AG04450 (cell line): ENCODE data around the gene SGCG. TPM values are rescaled to one million over a fixed set of nuclear protein-coding genes. Genes with fewer than 3 reads are reported as not detected.
"Not testable (repeated sequence)": the region's sequence is repeated elsewhere in the genome, so short reads cannot be mapped to it uniquely, and the experiment has no call there.

Source experiments
- CTCF ChIA-PET: fragments of 300-600, 350-600 bp; formaldehyde crosslinking; extraction: SDS; loops from one replicate; lab custom pipeline; 2022; ENCODE audit warnings: antibody characterized with exemption, inconsistent platforms; lab: Charles Lee
- POLR2A ChIA-PET: fragments of 350-600 bp; formaldehyde crosslinking; extraction: SDS; loops from one replicate; lab custom pipeline; 2021; ENCODE audit warnings: antibody characterized with exemption, inconsistent platforms; lab: Yijun Ruan, JAX
- DNase-seq: peaks from one replicate; pipeline ENCODE4 v3.0.0-alpha.2; 2011; ENCODE audit warnings: low read depth, low spot score
- H3K27ac ChIP-seq: one replicate; pipeline ENCODE4 v1.5.1; 2012; ENCODE audit warnings: low read depth, low read length, control low read depth
- H3K27me3 ChIP-seq: one replicate; pipeline ENCODE4 v1.6.0; 2012; ENCODE audit warnings: low read length; ENCODE audit not compliant: control insufficient read depth, insufficient read depth
- H3K4me3 ChIP-seq: 2 replicates; pipeline ENCODE4 v1.5.1; 2011; ENCODE audit warnings: mild to moderate bottlenecking, low read depth, low read length, control low read depth
- H3K9me3 ChIP-seq: 2 replicates; pipeline ENCODE4 v1.5.1; 2012; ENCODE audit warnings: low read length; ENCODE audit not compliant: control insufficient read depth, insufficient read depth
- polyA minus RNA-seq: library from RNA; depleted of rRNA, polyadenylated mRNA; stranded (reverse); fragments of >200 nt; gene quantifications from 2 replicates; pipeline ENCODE4 v1.2.3, GENCODE V29; 2011; rRNA and poly(A)+ RNA removed
- polyA plus RNA-seq: library from polyadenylated mRNA; depleted of rRNA; stranded (reverse); fragments of >200 nt; gene quantifications from 2 replicates; pipeline ENCODE4 v1.2.3, GENCODE V29; 2011; rRNA removed
- TF ChIP-seq, protein P1 (sequence below): IDR thresholded peaks from 2 replicates; pipeline ENCODE4 v1.5.1; 2011; ENCODE audit warnings: low read depth, low read length, control low read depth, inconsistent platforms

The SGCG gene, protein sequence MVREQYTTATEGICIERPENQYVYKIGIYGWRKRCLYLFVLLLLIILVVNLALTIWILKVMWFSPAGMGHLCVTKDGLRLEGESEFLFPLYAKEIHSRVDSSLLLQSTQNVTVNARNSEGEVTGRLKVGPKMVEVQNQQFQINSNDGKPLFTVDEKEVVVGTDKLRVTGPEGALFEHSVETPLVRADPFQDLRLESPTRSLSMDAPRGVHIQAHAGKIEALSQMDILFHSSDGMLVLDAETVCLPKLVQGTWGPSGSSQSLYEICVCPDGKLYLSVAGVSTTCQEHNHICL
- polyA plus RNA-seq (0.05 and 0.10 TPM in 2 replicates), polyA minus RNA-seq (not detected in 2 replicates)

DNA sequence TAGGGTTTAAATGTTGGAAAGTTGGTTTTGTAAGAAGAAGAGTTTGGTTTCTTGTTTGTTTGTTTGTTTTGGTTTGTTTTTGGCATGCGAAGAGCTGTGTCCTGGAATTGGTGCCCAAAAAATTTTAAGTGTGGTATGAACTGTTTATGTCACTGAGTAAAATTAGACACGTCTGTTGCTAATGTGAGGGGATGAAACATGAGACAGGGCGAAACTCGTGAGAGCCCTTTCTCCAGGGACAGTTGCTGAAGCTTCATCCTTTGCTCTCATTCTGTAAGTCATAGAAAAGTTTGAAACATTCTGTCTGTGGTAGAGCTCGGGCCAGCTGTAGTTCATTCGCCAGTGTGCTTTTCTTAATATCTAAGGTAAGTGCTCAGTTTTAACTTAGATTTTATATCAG, at the start of gene SGCG:
SGCG (plus strand) TSS at position 269 of the 400 bp plus-strand sequence. CDS start 22,716 bp downstream, outside the sequence.
- ChIA-PET CTCF (no interaction called here), POLR2A (no interaction called here)
- Histone ChIP-seq H3K4me3 (no peak within 1 kb of the TSS), H3K27ac (no peak within 1 kb of the TSS), H3K9me3 (no peaks in the 10 kb centered on the region), H3K27me3 (no peaks in the 10 kb centered on the region)
- no peak for DNase-seq
- TF ChIP-seq, protein P1, sequence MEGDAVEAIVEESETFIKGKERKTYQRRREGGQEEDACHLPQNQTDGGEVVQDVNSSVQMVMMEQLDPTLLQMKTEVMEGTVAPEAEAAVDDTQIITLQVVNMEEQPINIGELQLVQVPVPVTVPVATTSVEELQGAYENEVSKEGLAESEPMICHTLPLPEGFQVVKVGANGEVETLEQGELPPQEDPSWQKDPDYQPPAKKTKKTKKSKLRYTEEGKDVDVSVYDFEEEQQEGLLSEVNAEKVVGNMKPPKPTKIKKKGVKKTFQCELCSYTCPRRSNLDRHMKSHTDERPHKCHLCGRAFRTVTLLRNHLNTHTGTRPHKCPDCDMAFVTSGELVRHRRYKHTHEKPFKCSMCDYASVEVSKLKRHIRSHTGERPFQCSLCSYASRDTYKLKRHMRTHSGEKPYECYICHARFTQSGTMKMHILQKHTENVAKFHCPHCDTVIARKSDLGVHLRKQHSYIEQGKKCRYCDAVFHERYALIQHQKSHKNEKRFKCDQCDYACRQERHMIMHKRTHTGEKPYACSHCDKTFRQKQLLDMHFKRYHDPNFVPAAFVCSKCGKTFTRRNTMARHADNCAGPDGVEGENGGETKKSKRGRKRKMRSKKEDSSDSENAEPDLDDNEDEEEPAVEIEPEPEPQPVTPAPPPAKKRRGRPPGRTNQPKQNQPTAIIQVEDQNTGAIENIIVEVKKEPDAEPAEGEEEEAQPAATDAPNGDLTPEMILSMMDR: no peak

- CTCF ChIA-PET: interaction anchor here (1.0 kb wide), 1 partner anchor 113 kb away, joined by 3 read pairs; no protein-coding TSS in a partner anchor
- H3K4me3 ChIP-seq: no peak overlapping the region
These were observed 46.2 kb upstream of the SGCG start for GRCh38 chr13:23134542-23134941.

GRCh38 chr13:23140492-23140891, 40.3 kb upstream of the SGCG start:
- DNase-seq: no peak

More at GRCh38 chr13:23134542-23134941, 46.2 kb upstream of the SGCG start:
- no peak overlapping the region for H3K27ac ChIP-seq
- no peaks in the 10 kb centered on the region for H3K27me3 ChIP-seq
- TF ChIP-seq, protein P1: no peak
- DNase-seq: no peak
- POLR2A ChIA-PET: no interaction called here
- H3K9me3 ChIP-seq: no peaks in the 10 kb centered on the region

GRCh38 chr13:23141964-23142363, 38.8 kb upstream of the SGCG start:
- CTCF ChIA-PET: interaction anchor here (0.7 kb wide), 1 partner anchor 13 kb away, joined by 3 read pairs; no protein-coding TSS in a partner anchor
- TF ChIP-seq, protein P1: no peak

More at GRCh38 chr13:23140492-23140891, 40.3 kb upstream of the SGCG start:
- Histone ChIP-seq H3K9me3 (peaks cover 9% of the 10 kb centered on the region; the same call in 1 of the 2 replicates), H3K27me3 (no peaks in the 10 kb centered on the region), H3K27ac (no peak overlapping the region), H3K4me3 (no peak overlapping the region)
- CTCF ChIA-PET: interaction anchor here (1.0 kb wide), 1 partner anchor 35 kb away, joined by 3 read pairs; no protein-coding TSS in a partner anchor
- TF ChIP-seq, protein P1: no peak
- POLR2A ChIA-PET: no interaction called here

GRCh38 chr13:23142607-23143006, 38.2 kb upstream of the SGCG start:
- H3K4me3 ChIP-seq, H3K9me3 ChIP-seq, DNase-seq, H3K27ac ChIP-seq, POLR2A ChIA-PET, H3K27me3 ChIP-seq, CTCF ChIA-PET: not testable (repeated sequence)

More at GRCh38 chr13:23141964-23142363, 38.8 kb upstream of the SGCG start:
- no peaks in the 10 kb centered on the region for H3K27me3 ChIP-seq
- H3K4me3 ChIP-seq: no peak overlapping the region
- DNase-seq: no peak
- POLR2A ChIA-PET: no interaction called here
- no peak overlapping the region for H3K27ac ChIP-seq
- H3K9me3 ChIP-seq: peaks cover 9% of the 10 kb centered on the region; the same call in 1 of the 2 replicates
